GM23338 (cell line): ENCODE results near the gene RBBP8. TPM values are rescaled to one million over a fixed set of nuclear protein-coding genes. Genes with fewer than 3 reads are reported as not detected.

Source experiments
- ATAC-seq: fragments of 200-7000 bp; cut with Tn5 transposase; 3 replicates; pipeline ENCODE4 v1.9.1; 2020
- DNase-seq: peaks from one replicate; pipeline ENCODE4 v3.0.0-alpha.2; 2015; ENCODE audit warnings: low spot score
- H2AFZ ChIP-seq: fragments of 200-600 bp; sonication (generic); 2 replicates; pipeline ENCODE4 v1.8.0; 2016; ENCODE audit warnings: antibody characterized with exemption, mild to moderate bottlenecking, moderate library complexity
- H3F3A ChIP-seq: fragments of 200-600 bp; sonication (generic); replicated peaks from 2 replicates; pipeline ENCODE4 v1.8.0; 2017; ENCODE audit warnings: antibody characterized with exemption, mixed run types, low read depth
- H3K27ac ChIP-seq: fragments of 200-600 bp; sonication (generic); 2 replicates; pipeline ENCODE4 v1.6.1; 2016; ENCODE audit warnings: low read depth
- H3K27me3 ChIP-seq: fragments of 200-600 bp; sonication (generic); 2 replicates; pipeline ENCODE4 v1.8.0; 2016; ENCODE audit warnings: mild to moderate bottlenecking, mixed run types, moderate library complexity; ENCODE audit not compliant: insufficient read depth
- H3K36me3 ChIP-seq: fragments of 200-600 bp; sonication (generic); 2 replicates; pipeline ENCODE4 v1.8.0; 2016; ENCODE audit warnings: mild to moderate bottlenecking; ENCODE audit not compliant: insufficient read depth
- H3K4me1 ChIP-seq: fragments of 200-600 bp; sonication (generic); 2 replicates; pipeline ENCODE4 v1.8.0; 2016; ENCODE audit warnings: mild to moderate bottlenecking, moderate library complexity; ENCODE audit not compliant: insufficient read depth
- H3K4me2 ChIP-seq: fragments of 200-600 bp; sonication (generic); 2 replicates; pipeline ENCODE4 v1.7.1; 2017; ENCODE audit warnings: mixed run types
- H3K4me3 ChIP-seq: fragments of 200-600 bp; sonication (generic); 2 replicates; pipeline ENCODE4 v1.6.1; 2016; ENCODE audit warnings: mixed run types
- H3K79me2 ChIP-seq: fragments of 200-600 bp; sonication (generic); replicated peaks from 2 replicates; pipeline ENCODE4 v1.8.0; 2017; ENCODE audit warnings: mild to moderate bottlenecking; ENCODE audit not compliant: insufficient read depth
- H3K9me2 ChIP-seq: fragments of 200-600 bp; sonication (generic); 2 replicates; pipeline ENCODE4 v1.8.0; 2017; ENCODE audit not compliant: insufficient read depth
- H4K20me1 ChIP-seq: fragments of 200-600 bp; sonication (generic); replicated peaks from 2 replicates; pipeline ENCODE4 v1.8.0; 2017; ENCODE audit warnings: mild to moderate bottlenecking; ENCODE audit not compliant: insufficient read depth
- H3K27ac Mint-ChIP-seq: 2 replicates; pipeline ENCODE4 v1.8.0; 2020; ENCODE audit warnings: inconsistent platforms, mild to moderate bottlenecking, moderate library complexity, mixed read lengths
- H3K27me3 Mint-ChIP-seq: 3 replicates; pipeline ENCODE4 v1.8.0; 2022; ENCODE audit warnings: low read depth, mild to moderate bottlenecking, moderate library complexity, mixed read lengths, inconsistent platforms; ENCODE audit not compliant: insufficient read depth, poor library complexity
- H3K36me3 Mint-ChIP-seq: 3 replicates; pipeline ENCODE4 v1.8.0; 2021; ENCODE audit warnings: low read depth, mild to moderate bottlenecking, inconsistent platforms, moderate library complexity, mixed read lengths
- H3K4me1 Mint-ChIP-seq: 3 replicates; pipeline ENCODE4 v1.8.0; 2020; ENCODE audit warnings: mild to moderate bottlenecking, inconsistent platforms, mixed read lengths
- H3K4me3 Mint-ChIP-seq: 3 replicates; pipeline ENCODE4 v1.8.0; 2021; ENCODE audit warnings: moderate library complexity, mild to moderate bottlenecking, inconsistent platforms, mixed read lengths
- H3K9me3 Mint-ChIP-seq: 3 replicates; pipeline ENCODE4 v1.8.0; 2020; ENCODE audit warnings: moderate library complexity, mild to moderate bottlenecking, inconsistent platforms, mixed read lengths
- CREB1 ChIP-seq: fragments of 250-450 bp; sonication (Bioruptor Pico); IDR thresholded peaks from 2 replicates; pipeline ENCODE4 v1.5.0; 2020; ENCODE audit warnings: low read depth, mild to moderate bottlenecking, moderate library complexity
- EZH2phosphoT487 ChIP-seq: fragments of 200-600 bp; sonication (generic); IDR thresholded peaks from one replicate; pipeline ENCODE4 v1.8.1; 2018; ENCODE audit warnings: antibody characterized with exemption; ENCODE audit not compliant: unreplicated experiment
- JUNB ChIP-seq: IDR thresholded peaks from one replicate; pipeline ENCODE4 v1.6.1; 2016; ENCODE audit warnings: antibody characterized with exemption; ENCODE audit not compliant: unreplicated experiment
- NANOG ChIP-seq: IDR thresholded peaks from 2 replicates; pipeline ENCODE4 v1.6.1; 2016; ENCODE audit warnings: antibody characterized with exemption, borderline replicate concordance
- POLR2AphosphoS5 ChIP-seq: IDR thresholded peaks from 2 replicates; pipeline ENCODE4 v1.6.1; 2016; ENCODE audit warnings: antibody characterized with exemption, low read depth
- STAT1 ChIP-seq: IDR thresholded peaks from one replicate; pipeline ENCODE4 v1.6.1; 2016; ENCODE audit warnings: antibody characterized with exemption; ENCODE audit not compliant: unreplicated experiment
- ZNF114 ChIP-seq: fragments of 250-450 bp; sonication (Bioruptor Pico); IDR thresholded peaks from 2 replicates; pipeline ENCODE4 v1.5.0; 2020; ENCODE audit warnings: mild to moderate bottlenecking, moderate library complexity
- ZNF331 ChIP-seq: fragments of 250-450 bp; sonication (Bioruptor Pico); IDR thresholded peaks from 2 replicates; pipeline ENCODE4 v1.5.0; 2020; ENCODE audit warnings: low read depth, mild to moderate bottlenecking, moderate library complexity
- polyA plus RNA-seq: library from polyadenylated mRNA; unstranded; fragments of >200 nt; fragmentation: Nextera tagmentation; extraction: Ambion mirVana; gene quantifications from 2 replicates; pipeline ENCODE4 v1.2.1, GENCODE V29; 2016
- total RNA-seq: library from RNA; depleted of rRNA; stranded (reverse); fragments of >200 nt; shearing (Covaris generic); gene quantifications from 2 replicates; pipeline ENCODE4 v1.2.3, GENCODE V29; 2014
- TF ChIP-seq, protein P1 (sequence below): IDR thresholded peaks from 2 replicates; pipeline ENCODE4 v1.6.1; 2016; ENCODE audit warnings: antibody characterized with exemption
- TF ChIP-seq, protein P2 (sequence below): IDR thresholded peaks from one replicate; pipeline ENCODE4 v1.6.1; 2018; ENCODE audit warnings: antibody characterized with exemption; ENCODE audit not compliant: unreplicated experiment

Gene RBBP8
- total and polyA plus RNA-seq, 2 experiments from 2014 or later = 53.3 to 55.6 TPM

DNA sequence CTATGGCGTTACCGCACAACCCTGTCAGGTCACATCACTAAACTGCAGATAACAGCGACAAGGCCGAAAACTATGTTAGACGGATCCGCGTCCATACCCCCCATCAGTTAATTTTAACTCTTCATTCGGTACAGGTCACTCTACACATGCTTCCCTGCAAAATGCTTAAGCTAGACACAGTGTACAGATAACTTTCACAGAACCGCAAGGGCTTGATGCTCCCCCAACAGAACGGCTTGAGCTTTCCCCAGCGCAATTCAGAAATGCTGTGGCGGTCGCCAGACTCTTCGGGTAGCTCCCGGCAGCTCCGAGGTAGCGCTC, 283 bp upstream of the RBBP8 start (continued):
- TF ChIP-seq, protein P1, sequence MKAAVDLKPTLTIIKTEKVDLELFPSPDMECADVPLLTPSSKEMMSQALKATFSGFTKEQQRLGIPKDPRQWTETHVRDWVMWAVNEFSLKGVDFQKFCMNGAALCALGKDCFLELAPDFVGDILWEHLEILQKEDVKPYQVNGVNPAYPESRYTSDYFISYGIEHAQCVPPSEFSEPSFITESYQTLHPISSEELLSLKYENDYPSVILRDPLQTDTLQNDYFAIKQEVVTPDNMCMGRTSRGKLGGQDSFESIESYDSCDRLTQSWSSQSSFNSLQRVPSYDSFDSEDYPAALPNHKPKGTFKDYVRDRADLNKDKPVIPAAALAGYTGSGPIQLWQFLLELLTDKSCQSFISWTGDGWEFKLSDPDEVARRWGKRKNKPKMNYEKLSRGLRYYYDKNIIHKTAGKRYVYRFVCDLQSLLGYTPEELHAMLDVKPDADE = no peak
- TF ChIP-seq CREB1 = no peak
- no peak for TF ChIP-seq NANOG
- no peak for TF ChIP-seq STAT1
- no peak for TF ChIP-seq POLR2AphosphoS5
- no peak for TF ChIP-seq ZNF114 (CRISPR knock-in tag)
- no peak for TF ChIP-seq EZH2phosphoT487

DNA sequence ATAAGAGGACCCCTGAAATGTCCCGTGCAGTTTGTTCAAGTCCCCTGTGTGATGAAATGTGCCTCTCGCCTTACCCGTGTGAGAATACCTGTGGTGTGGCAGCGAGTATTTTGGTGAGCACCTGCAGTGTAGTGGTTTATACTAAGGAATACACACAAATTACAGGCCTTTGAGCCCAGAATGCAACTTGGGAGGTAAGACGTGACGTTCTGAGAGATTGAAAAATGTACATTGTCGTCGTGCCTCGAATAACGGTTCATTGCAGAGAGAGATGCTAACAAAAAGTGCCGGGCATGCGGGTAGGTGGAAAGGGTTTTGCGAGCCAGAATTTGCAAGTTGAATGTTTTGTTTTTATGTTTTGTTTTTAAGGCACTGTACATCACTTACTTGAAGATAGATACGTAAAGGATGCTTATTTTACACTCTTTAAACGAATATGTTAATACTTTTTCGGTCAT, 867 bp downstream of the RBBP8 start:
- no peaks in the 10 kb centered on the region; the same call in 1 of the 2 replicates for H3K27me3 ChIP-seq
- peaks cover 4% of the 10 kb centered on the region for H3K27me3 Mint-ChIP-seq
- peaks cover 20% of the 10 kb centered on the region for H3K4me1 ChIP-seq
- DNase-seq (no peak), ATAC-seq (no peak)
- H4K20me1 ChIP-seq = no peaks in the 10 kb centered on the region
- H3K4me3 Mint-ChIP-seq = peak overlapping the region; percentile 86
- no peaks in the 10 kb centered on the region for H3K9me2 ChIP-seq
- H3K27ac Mint-ChIP-seq = peak overlapping the region; percentile 97
- H3K36me3 Mint-ChIP-seq = peaks cover 30% of the 10 kb centered on the region
- peaks cover 29% of the 10 kb centered on the region for H3K4me1 Mint-ChIP-seq
- H2AFZ ChIP-seq = peak overlapping the region; percentile 96; the same call in 1 of the 2 replicates
- peak overlapping the region; percentile 87 for H3K4me3 ChIP-seq
- H3K4me2 ChIP-seq = peak overlapping the region; percentile 82
- peaks cover 10% of the 10 kb centered on the region; the same call in 1 of the 2 replicates for H3K36me3 ChIP-seq
- H3F3A ChIP-seq = peaks cover 3% of the 10 kb centered on the region; the same call in 1 of the 2 replicates
- TF ChIP-seq JUNB (no peak), ZNF331 (no peak), NANOG (no peak)
- TF ChIP-seq, protein P1 = no peak
- TF ChIP-seq, protein P2, sequence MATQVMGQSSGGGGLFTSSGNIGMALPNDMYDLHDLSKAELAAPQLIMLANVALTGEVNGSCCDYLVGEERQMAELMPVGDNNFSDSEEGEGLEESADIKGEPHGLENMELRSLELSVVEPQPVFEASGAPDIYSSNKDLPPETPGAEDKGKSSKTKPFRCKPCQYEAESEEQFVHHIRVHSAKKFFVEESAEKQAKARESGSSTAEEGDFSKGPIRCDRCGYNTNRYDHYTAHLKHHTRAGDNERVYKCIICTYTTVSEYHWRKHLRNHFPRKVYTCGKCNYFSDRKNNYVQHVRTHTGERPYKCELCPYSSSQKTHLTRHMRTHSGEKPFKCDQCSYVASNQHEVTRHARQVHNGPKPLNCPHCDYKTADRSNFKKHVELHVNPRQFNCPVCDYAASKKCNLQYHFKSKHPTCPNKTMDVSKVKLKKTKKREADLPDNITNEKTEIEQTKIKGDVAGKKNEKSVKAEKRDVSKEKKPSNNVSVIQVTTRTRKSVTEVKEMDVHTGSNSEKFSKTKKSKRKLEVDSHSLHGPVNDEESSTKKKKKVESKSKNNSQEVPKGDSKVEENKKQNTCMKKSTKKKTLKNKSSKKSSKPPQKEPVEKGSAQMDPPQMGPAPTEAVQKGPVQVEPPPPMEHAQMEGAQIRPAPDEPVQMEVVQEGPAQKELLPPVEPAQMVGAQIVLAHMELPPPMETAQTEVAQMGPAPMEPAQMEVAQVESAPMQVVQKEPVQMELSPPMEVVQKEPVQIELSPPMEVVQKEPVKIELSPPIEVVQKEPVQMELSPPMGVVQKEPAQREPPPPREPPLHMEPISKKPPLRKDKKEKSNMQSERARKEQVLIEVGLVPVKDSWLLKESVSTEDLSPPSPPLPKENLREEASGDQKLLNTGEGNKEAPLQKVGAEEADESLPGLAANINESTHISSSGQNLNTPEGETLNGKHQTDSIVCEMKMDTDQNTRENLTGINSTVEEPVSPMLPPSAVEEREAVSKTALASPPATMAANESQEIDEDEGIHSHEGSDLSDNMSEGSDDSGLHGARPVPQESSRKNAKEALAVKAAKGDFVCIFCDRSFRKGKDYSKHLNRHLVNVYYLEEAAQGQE = no peak
- H3K79me2 ChIP-seq = peaks cover 40% of the 10 kb centered on the region
- no peaks in the 10 kb centered on the region for H3K9me3 Mint-ChIP-seq
- H3K27ac ChIP-seq = no peak overlapping the region; the same call in 1 of the 2 replicates
